Neural cell (in vitro differentiated cells): ENCODE results near the gene LCP1. TPM values are rescaled to one million over a fixed set of nuclear protein-coding genes. Genes with fewer than 3 reads are reported as not detected.

ENCODE experiments used
- H2AFZ ChIP-seq: fragments of 200-600, 300-800 bp; sonication (generic), shearing (Covaris generic); 2 replicates; pipeline ENCODE4 v1.6.0; 2014; ENCODE audit warnings: low read depth, mild to moderate bottlenecking, antibody characterized with exemption, low read length, moderate library complexity
- H3F3A ChIP-seq: fragments of 200-600 bp; shearing (Covaris generic); 2 replicates; pipeline ENCODE4 v1.6.1; 2016; ENCODE audit warnings: mild to moderate bottlenecking, moderate library complexity, mixed read lengths, antibody characterized with exemption, low read length; ENCODE audit not compliant: insufficient read depth, poor library complexity, severe bottlenecking
- H3K27ac ChIP-seq: fragments of 200-600, 300-800 bp; sonication (generic), shearing (Covaris generic); 2 replicates; pipeline ENCODE4 v1.5.1; 2014; ENCODE audit warnings: mild to moderate bottlenecking, low read length, moderate library complexity
- H3K27me3 ChIP-seq: fragments of 300-800, 200-600 bp; sonication (generic), shearing (Covaris generic); 2 replicates; pipeline ENCODE4 v1.6.0; 2014; ENCODE audit warnings: mild to moderate bottlenecking, low read depth, low read length, moderate library complexity; ENCODE audit not compliant: insufficient read depth
- H3K36me3 ChIP-seq: fragments of 300-800, 200-600 bp; sonication (generic), shearing (Covaris generic); 2 replicates; pipeline ENCODE4 v1.5.1; 2014; ENCODE audit warnings: mild to moderate bottlenecking, antibody characterized with exemption, low read length, moderate library complexity; ENCODE audit not compliant: insufficient read depth
- H3K4me2 ChIP-seq: fragments of 300-800, 200-600 bp; sonication (generic), shearing (Covaris generic); 2 replicates; pipeline ENCODE4 v1.6.0; 2014; ENCODE audit warnings: mild to moderate bottlenecking, low read length
- H3K4me3 ChIP-seq: fragments of 300-800, 200-600 bp; sonication (generic), shearing (Covaris generic); 2 replicates; pipeline ENCODE4 v1.5.1; 2014; ENCODE audit warnings: mild to moderate bottlenecking, low read length, moderate library complexity
- H3K79me2 ChIP-seq: fragments of 200-600 bp; shearing (Covaris generic); replicated peaks from 2 replicates; pipeline ENCODE4 v1.6.0; 2014; ENCODE audit warnings: mild to moderate bottlenecking, low read length, moderate library complexity; ENCODE audit not compliant: insufficient read depth
- H3K9ac ChIP-seq: fragments of 300-800, 200-600 bp; sonication (generic), shearing (Covaris generic); 2 replicates; pipeline ENCODE4 v1.6.1; 2016; ENCODE audit warnings: mild to moderate bottlenecking, low read length, mixed read lengths
- H3K9me2 ChIP-seq: fragments of 200-600 bp; shearing (Covaris generic); 2 replicates; pipeline ENCODE4 v1.6.1; 2016; ENCODE audit warnings: mild to moderate bottlenecking, low read length, mixed read lengths; ENCODE audit not compliant: insufficient read depth
- H3K9me3 ChIP-seq: fragments of 200-600, 300-800 bp; sonication (generic), shearing (Covaris generic); 2 replicates; pipeline ENCODE4 v1.6.1; 2016; ENCODE audit warnings: mild to moderate bottlenecking, mixed run types, low read length, moderate library complexity, mixed read lengths
- H4K20me1 ChIP-seq: fragments of 200-600 bp; shearing (Covaris generic); 2 replicates; pipeline ENCODE4 v1.6.1; 2016; ENCODE audit warnings: mild to moderate bottlenecking, mixed run types; ENCODE audit not compliant: insufficient read depth
- EP300 ChIP-seq: fragments of 450-650 bp; conservative IDR thresholded peaks from 2 replicates; pipeline ENCODE4 v1.6.1; 2014; ENCODE audit warnings: antibody characterized with exemption, mild to moderate bottlenecking, moderate library complexity; ENCODE audit not compliant: poor library complexity, severe bottlenecking
- EZH2 ChIP-seq: fragments of 200-600, 300-800 bp; shearing (Covaris generic), sonication (generic); IDR thresholded peaks from 2 replicates; pipeline ENCODE4 v1.6.1; 2014; ENCODE audit warnings: antibody characterized with exemption, low read length, borderline replicate concordance, mild to moderate bottlenecking; ENCODE audit not compliant: insufficient read depth, poor library complexity, severe bottlenecking
- MXI1 ChIP-seq: fragments of 450-650 bp; conservative IDR thresholded peaks from 2 replicates; pipeline ENCODE4 v1.6.1; 2014; ENCODE audit warnings: antibody characterized with exemption, mild to moderate bottlenecking; ENCODE audit not compliant: poor library complexity, severe bottlenecking
- POLR2AphosphoS5 ChIP-seq: IDR thresholded peaks from 2 replicates; pipeline ENCODE4 v1.6.1; 2012
- RAD21 ChIP-seq: fragments of 450-650 bp; conservative IDR thresholded peaks from 2 replicates; pipeline ENCODE4 v1.6.1; 2014; ENCODE audit warnings: antibody characterized with exemption, mild to moderate bottlenecking, moderate library complexity
- REST ChIP-seq: IDR thresholded peaks from 2 replicates; pipeline ENCODE4 v1.6.1; 2012; ENCODE audit warnings: borderline replicate concordance
- SMC3 ChIP-seq: fragments of 450-650 bp; conservative IDR thresholded peaks from 2 replicates; pipeline ENCODE4 v1.6.1; 2014; ENCODE audit warnings: antibody characterized with exemption, mild to moderate bottlenecking, moderate library complexity; ENCODE audit not compliant: poor library complexity
- TAF1 ChIP-seq: IDR thresholded peaks from 2 replicates; pipeline ENCODE4 v1.6.1; 2012; ENCODE audit warnings: low read depth
- polyA plus RNA-seq: library from polyadenylated mRNA; depleted of rRNA; stranded (reverse); fragments of >200 nt; gene quantifications from 2 replicates; pipeline ENCODE4 v1.2.3, GENCODE V29; 2014
- TF ChIP-seq, protein P1 (sequence below): fragments of 450-650 bp; IDR thresholded peaks from 2 replicates; pipeline ENCODE4 v1.5.1; 2014; ENCODE audit warnings: antibody characterized with exemption, mild to moderate bottlenecking, moderate library complexity; ENCODE audit not compliant: poor library complexity, severe bottlenecking

LCP1 gene
- polyA plus RNA-seq, 1 donor from 2014 or later: 0.76 TPM

GRCh38 chr13:46127358-46128023 is 54.5 kb downstream of the LCP1 start:
- H2AFZ ChIP-seq: no peak overlapping the region
- H3K4me3 ChIP-seq: no peak overlapping the region
- no peaks in the 10 kb centered on the region for H3K79me2 ChIP-seq
- no peak for TF ChIP-seq SMC3
- no peak for TF ChIP-seq EZH2
- TF ChIP-seq REST: no peak
- no peak for TF ChIP-seq TAF1
- TF ChIP-seq POLR2AphosphoS5: no peak
- no peak for TF ChIP-seq EP300
- no peak for TF ChIP-seq RAD21
- TF ChIP-seq, protein P1, sequence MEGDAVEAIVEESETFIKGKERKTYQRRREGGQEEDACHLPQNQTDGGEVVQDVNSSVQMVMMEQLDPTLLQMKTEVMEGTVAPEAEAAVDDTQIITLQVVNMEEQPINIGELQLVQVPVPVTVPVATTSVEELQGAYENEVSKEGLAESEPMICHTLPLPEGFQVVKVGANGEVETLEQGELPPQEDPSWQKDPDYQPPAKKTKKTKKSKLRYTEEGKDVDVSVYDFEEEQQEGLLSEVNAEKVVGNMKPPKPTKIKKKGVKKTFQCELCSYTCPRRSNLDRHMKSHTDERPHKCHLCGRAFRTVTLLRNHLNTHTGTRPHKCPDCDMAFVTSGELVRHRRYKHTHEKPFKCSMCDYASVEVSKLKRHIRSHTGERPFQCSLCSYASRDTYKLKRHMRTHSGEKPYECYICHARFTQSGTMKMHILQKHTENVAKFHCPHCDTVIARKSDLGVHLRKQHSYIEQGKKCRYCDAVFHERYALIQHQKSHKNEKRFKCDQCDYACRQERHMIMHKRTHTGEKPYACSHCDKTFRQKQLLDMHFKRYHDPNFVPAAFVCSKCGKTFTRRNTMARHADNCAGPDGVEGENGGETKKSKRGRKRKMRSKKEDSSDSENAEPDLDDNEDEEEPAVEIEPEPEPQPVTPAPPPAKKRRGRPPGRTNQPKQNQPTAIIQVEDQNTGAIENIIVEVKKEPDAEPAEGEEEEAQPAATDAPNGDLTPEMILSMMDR: no peak
- no peak for TF ChIP-seq MXI1
- H3K9me3 ChIP-seq: no peaks in the 10 kb centered on the region
- no peak overlapping the region for H3K27ac ChIP-seq
- no peak overlapping the region for H3K9ac ChIP-seq
- H3F3A ChIP-seq: no peaks in the 10 kb centered on the region
- H4K20me1 ChIP-seq: no peaks in the 10 kb centered on the region
- H3K27me3 ChIP-seq: no peaks in the 10 kb centered on the region
- no peaks in the 10 kb centered on the region for H3K36me3 ChIP-seq
- H3K4me2 ChIP-seq: no peak overlapping the region
- H3K9me2 ChIP-seq: no peaks in the 10 kb centered on the region

GRCh38 chr13:46126552-46127357 is 55.2 kb downstream of the LCP1 start:
- no peaks in the 10 kb centered on the region for H3K79me2 ChIP-seq
- no peak overlapping the region for H3K27ac ChIP-seq
- no peak overlapping the region for H2AFZ ChIP-seq
- TF ChIP-seq EZH2 (no peak), EP300 (no peak), RAD21 (peak; percentile 77), POLR2AphosphoS5 (no peak), REST (no peak), SMC3 (peak; percentile 74), TAF1 (no peak), MXI1 (no peak)
- TF ChIP-seq, protein P1: peak; percentile 81
- H3F3A ChIP-seq: no peaks in the 10 kb centered on the region
- H3K9me3 ChIP-seq: no peaks in the 10 kb centered on the region
- H3K4me3 ChIP-seq: no peak overlapping the region
- H4K20me1 ChIP-seq: no peaks in the 10 kb centered on the region
- H3K27me3 ChIP-seq: no peaks in the 10 kb centered on the region
- no peaks in the 10 kb centered on the region for H3K36me3 ChIP-seq
- H3K4me2 ChIP-seq: no peak overlapping the region
- no peaks in the 10 kb centered on the region for H3K9me2 ChIP-seq
- H3K9ac ChIP-seq: no peak overlapping the region
